OCI-LY7 (cell line): ENCODE data around the gene FAM240A. TPM values are rescaled to one million over a fixed set of nuclear protein-coding genes. Genes with fewer than 3 reads are reported as not detected.

ENCODE experiments used
- BruUV-seq: library from RNA; stranded (reverse); fragments of 400-500 nt; replicated peaks from 2 replicates; lab custom pipeline; 2021; lab: Mats Ljungman, UMichigan
- CTCF ChIA-PET: fragments of 300-600 bp; sonication (Branson Sonifier 250); formaldehyde crosslinking; loops from one replicate; lab custom pipeline; 2022; ENCODE audit warnings: antibody characterized with exemption; ENCODE audit not compliant: unreplicated experiment; lab: Charles Lee
- POLR2A ChIA-PET: fragments of 300-600 bp; sonication (Branson Sonifier 250); formaldehyde crosslinking; loops from one replicate; lab custom pipeline; 2022; ENCODE audit warnings: antibody characterized with exemption; lab: Charles Lee
- DNase-seq: peaks from one replicate; pipeline ENCODE4 v3.0.0-alpha.2; 2015; ENCODE audit warnings: low spot score
- H2AFZ ChIP-seq: fragments of 200-600 bp; sonication (generic), shearing (Covaris generic); 2 replicates; pipeline ENCODE4 v1.6.1; 2014; ENCODE audit warnings: mild to moderate bottlenecking, antibody characterized with exemption, low read length, moderate library complexity
- H3K27ac ChIP-seq: fragments of 200-600 bp; sonication (generic); 2 replicates; pipeline ENCODE4 v1.5.1; 2014; ENCODE audit warnings: mixed run types, low read depth, mild to moderate bottlenecking, moderate library complexity, low read length, inconsistent platforms; ENCODE audit not compliant: poor library complexity, severe bottlenecking
- H3K36me3 ChIP-seq: fragments of 200-600 bp; sonication (generic); 2 replicates; pipeline ENCODE4 v1.6.1; 2014; ENCODE audit warnings: mild to moderate bottlenecking, antibody characterized with exemption, low read length, moderate library complexity, mixed read lengths; ENCODE audit not compliant: insufficient read depth
- H3K4me1 ChIP-seq: fragments of 200-600 bp; sonication (generic); 2 replicates; pipeline ENCODE4 v1.5.1; 2014; ENCODE audit warnings: mild to moderate bottlenecking, low read length; ENCODE audit not compliant: insufficient read depth, poor library complexity, severe bottlenecking
- H3K4me2 ChIP-seq: fragments of 200-600 bp; sonication (generic); 2 replicates; pipeline ENCODE4 v1.6.1; 2014; ENCODE audit warnings: mild to moderate bottlenecking, low read length
- H3K4me3 ChIP-seq: fragments of 200-600 bp; sonication (generic); 2 replicates; pipeline ENCODE4 v1.5.1; 2014; ENCODE audit warnings: mild to moderate bottlenecking, low read depth, low read length; ENCODE audit not compliant: poor library complexity, severe bottlenecking
- H3K79me2 ChIP-seq: fragments of 200-600 bp; sonication (generic); 2 replicates; pipeline ENCODE4 v1.6.1; 2016; ENCODE audit warnings: low read depth, mild to moderate bottlenecking, low read length, moderate library complexity, mixed read lengths; ENCODE audit not compliant: insufficient read depth
- H3K9me2 ChIP-seq: fragments of 200-600 bp; sonication (generic); 2 replicates; pipeline ENCODE4 v1.6.1; 2016; ENCODE audit warnings: mild to moderate bottlenecking, low read length, mixed read lengths; ENCODE audit not compliant: insufficient read depth
- H3K9me3 ChIP-seq: fragments of 200-600 bp; sonication (generic); 2 replicates; pipeline ENCODE4 v1.6.1; 2014; ENCODE audit warnings: mild to moderate bottlenecking, mixed run types, low read length, mixed read lengths
- H4K20me1 ChIP-seq: fragments of 200-600 bp; sonication (generic); 2 replicates; pipeline ENCODE4 v1.6.1; 2014; ENCODE audit warnings: mild to moderate bottlenecking, antibody characterized with exemption, low read length, moderate library complexity, mixed read lengths; ENCODE audit not compliant: insufficient read depth
- CTCF ChIP-seq: fragments of 200-600 bp; sonication (generic); conservative IDR thresholded peaks from 2 replicates; pipeline ENCODE4 v1.5.1; 2014; ENCODE audit warnings: mild to moderate bottlenecking, antibody characterized with exemption, low read length, moderate library complexity, mixed read lengths
- EZH2phosphoT487 ChIP-seq: fragments of 200-600 bp; sonication (generic); IDR thresholded peaks from 2 replicates; pipeline ENCODE4 v1.6.1; 2018; ENCODE audit warnings: low read depth, borderline replicate concordance, mild to moderate bottlenecking, mixed run types, antibody characterized with exemption, low read length, moderate library complexity, mixed read lengths
- intact Hi-C: fragments of 100-400 bp; cut with micrococcal nuclease; formaldehyde crosslinking; loops from one replicate; pipeline ENCODE4 v1.10.0; 2022; ENCODE audit not compliant: unreplicated experiment
- total RNA-seq, 2 experiments: library from RNA; depleted of rRNA in 1 of 2; stranded (reverse); fragments of >200 nt in 1 of 2; shearing (Covaris generic) in 1 of 2; gene quantifications; 2 replicates each; pipeline ENCODE4 v1.2.3, GENCODE V29; 2014 to 2022

FAM240A gene
- total RNA-seq, 2 experiments from 2014 or later: not detected

- Histone ChIP-seq H4K20me1 (no peaks in the 10 kb centered on the region), H3K4me1 (peaks cover 12% of the 10 kb centered on the region), H3K27ac (no peak overlapping the region), H3K79me2 (no peaks in the 10 kb centered on the region), H3K9me3 (no peaks in the 10 kb centered on the region), H3K4me2 (no peak overlapping the region), H2AFZ (peak overlapping the region; percentile 15; the same call in 1 of the 2 replicates), H3K4me3 (no peak overlapping the region), H3K9me2 (no peaks in the 10 kb centered on the region), H3K36me3 (no peaks in the 10 kb centered on the region)
- DNase-seq: no peak
- BruUV-seq: no TSS peak
- no peak for TF ChIP-seq EZH2phosphoT487
- no peak for TF ChIP-seq CTCF
- CTCF ChIA-PET: interaction anchor here (2.3 kb wide), 1 partner anchor 140 kb away, joined by 13 read pairs; no protein-coding TSS in a partner anchor
- intact Hi-C loops: no loop called here
- POLR2A ChIA-PET: interaction anchor here (0.6 to 1.7 kb wide), 5 partner anchors 10 to 1537 kb away, joined by 3 to 4 read pairs (median 4); no protein-coding TSS in a partner anchor
Observed at GRCh38 chr3:46628901-46629369, 16.6 kb downstream of the FAM240A start.

- Histone ChIP-seq H3K27ac (no peak overlapping the region), H3K9me2 (no peaks in the 10 kb centered on the region), H2AFZ (peak overlapping the region; percentile 93), H3K4me1 (peaks cover 12% of the 10 kb centered on the region), H4K20me1 (no peaks in the 10 kb centered on the region), H3K4me3 (no peak overlapping the region), H3K9me3 (no peaks in the 10 kb centered on the region), H3K4me2 (peak overlapping the region; percentile 48; the same call in 1 of the 2 replicates), H3K79me2 (no peaks in the 10 kb centered on the region), H3K36me3 (no peaks in the 10 kb centered on the region)
- intact Hi-C loops: loop anchor here (1.0 to 5.0 kb wide), 2 partner anchors 73 to 142 kb away; no protein-coding TSS in a partner anchor
- ChIA-PET CTCF (interaction anchor here (0.6 to 2.3 kb wide), 3 partner anchors 133 to 160 kb away, joined by 3 to 13 read pairs (median 4); no protein-coding TSS in a partner anchor), POLR2A (interaction anchor here (0.6 to 1.7 kb wide), 5 partner anchors 11 to 1538 kb away, joined by 3 to 7 read pairs (median 4); no protein-coding TSS in a partner anchor)
- TF ChIP-seq EZH2phosphoT487 (no peak), CTCF (peak; percentile 85)
- peak; percentile 65 for DNase-seq
- BruUV-seq: no TSS peak
Observed at GRCh38 chr3:46629551-46630517, 17.5 kb downstream of the FAM240A start.
